A673 (cell line): Measurements from ENCODE around the gene PUS10. TPM values are rescaled to one million over a fixed set of nuclear protein-coding genes. Genes with fewer than 3 reads are reported as not detected.

Experiments used
- BruUV-seq: library from RNA; stranded (reverse); fragments of 400-500 nt; replicated peaks from 2 replicates; lab custom pipeline; 2021; lab: Mats Ljungman, UMichigan
- CTCF ChIA-PET: fragments of 300-600 bp; sonication (Branson Sonifier 250); formaldehyde crosslinking; loops from one replicate; lab custom pipeline; 2022; ENCODE audit warnings: antibody characterized with exemption; lab: Charles Lee
- POLR2A ChIA-PET: fragments of 300-600 bp; sonication (Branson Sonifier 250); formaldehyde crosslinking; loops from one replicate; lab custom pipeline; 2022; ENCODE audit warnings: antibody characterized with exemption; ENCODE audit not compliant: low non-redundant PET; lab: Charles Lee
- DNase-seq: peaks from one replicate; pipeline ENCODE4 v3.0.0-alpha.2; 2015; ENCODE audit warnings: low spot score
- H3K27ac ChIP-seq: fragments of 200-600 bp; sonication (generic); 2 replicates; pipeline ENCODE4 v1.5.1; 2016; ENCODE audit warnings: mixed run types, low read depth, mild to moderate bottlenecking, mixed read lengths, antibody characterized with exemption, low read length; ENCODE audit not compliant: poor library complexity, severe bottlenecking
- H3K27me3 ChIP-seq: fragments of 200-600 bp; sonication (generic); replicated peaks from 2 replicates; pipeline ENCODE4 v1.6.1; 2017; ENCODE audit warnings: mixed run types, low read depth, mild to moderate bottlenecking, mixed read lengths, antibody characterized with exemption, low read length; ENCODE audit not compliant: insufficient read depth, poor library complexity
- H3K36me3 ChIP-seq: fragments of 200-600 bp; sonication (generic); 2 replicates; pipeline ENCODE4 v1.6.1; 2016; ENCODE audit warnings: mixed run types, mild to moderate bottlenecking, mixed read lengths, antibody characterized with exemption, low read length; ENCODE audit not compliant: insufficient read depth, poor library complexity, severe bottlenecking
- H3K4me1 ChIP-seq: fragments of 200-600 bp; sonication (generic); 2 replicates; pipeline ENCODE4 v1.6.1; 2017; ENCODE audit warnings: mixed run types, mild to moderate bottlenecking, mixed read lengths, antibody characterized with exemption, low read length; ENCODE audit not compliant: insufficient read depth, poor library complexity, severe bottlenecking
- H3K4me3 ChIP-seq: fragments of 200-600 bp; sonication (generic); 2 replicates; pipeline ENCODE4 v1.5.1; 2016; ENCODE audit warnings: low read depth, mixed run types, mild to moderate bottlenecking, mixed read lengths, low read length; ENCODE audit not compliant: poor library complexity, severe bottlenecking
- H3K9me3 ChIP-seq: fragments of 200-600 bp; sonication (generic); 2 replicates; pipeline ENCODE4 v1.6.1; 2016; ENCODE audit warnings: mixed run types, low read depth, mild to moderate bottlenecking, mixed read lengths, antibody characterized with exemption, low read length; ENCODE audit not compliant: poor library complexity, severe bottlenecking
- EZH2 ChIP-seq: fragments of 200-600 bp; sonication (generic); IDR thresholded peaks from 2 replicates; pipeline ENCODE4 v1.6.1; 2017; ENCODE audit warnings: borderline replicate concordance, low read depth, mild to moderate bottlenecking, mixed read lengths, antibody characterized with exemption, low read length; ENCODE audit not compliant: poor library complexity, severe bottlenecking
- intact Hi-C: fragments of 100-400 bp; cut with micrococcal nuclease; formaldehyde crosslinking; loops from one replicate; pipeline ENCODE4 v1.10.0; 2022; ENCODE audit not compliant: unreplicated experiment
- total RNA-seq: library from RNA; stranded (reverse); gene quantifications from 2 replicates; pipeline ENCODE4 v1.2.3, GENCODE V29; 2021
- TF ChIP-seq, protein P1 (sequence below): fragments of 300-800, 200-600 bp; sonication (generic); conservative IDR thresholded peaks from 2 replicates; pipeline ENCODE4 v1.5.1; 2017; ENCODE audit warnings: low read depth, mild to moderate bottlenecking, antibody characterized with exemption, low read length, moderate library complexity, mixed read lengths

The PUS10 gene
- total RNA-seq, 1 experiment from 2014 or later, result 4.2 TPM

DNA sequence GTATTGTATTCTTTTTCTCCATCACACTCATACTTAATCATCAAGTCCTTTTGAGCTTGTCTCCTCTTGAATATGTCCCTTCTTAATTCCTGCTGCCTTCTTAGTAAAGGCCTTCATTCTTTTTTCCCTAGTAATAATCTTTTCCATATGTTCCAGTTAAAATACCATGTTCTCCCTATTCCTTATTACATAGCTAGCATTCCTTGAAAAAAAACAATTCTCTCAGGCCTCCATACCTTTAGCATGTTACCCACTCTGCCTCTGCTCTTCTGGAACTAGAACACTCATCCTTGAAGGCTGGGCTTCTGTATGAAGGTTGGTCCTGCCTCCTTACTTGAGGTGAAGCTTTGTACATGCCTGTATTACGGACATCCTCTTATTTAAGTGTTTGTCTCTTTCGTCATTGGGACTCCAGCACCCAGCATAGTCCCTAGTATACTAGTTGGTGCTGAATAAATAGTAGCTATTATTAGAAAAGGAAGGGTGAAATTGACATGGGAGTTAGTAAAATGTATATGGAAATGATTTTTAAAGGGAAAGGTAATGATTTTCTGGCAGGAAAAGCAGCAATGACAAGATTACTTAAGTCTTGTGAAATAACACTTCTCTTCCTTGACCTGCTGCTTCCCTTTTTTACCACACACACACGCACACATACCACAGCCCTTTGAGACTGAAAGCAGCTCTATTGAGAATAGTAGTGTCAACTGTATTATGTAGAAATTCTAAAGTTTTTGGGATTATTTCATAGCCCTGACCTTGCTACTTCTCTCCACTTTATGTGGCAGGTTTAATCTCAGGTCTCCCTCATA, 91.1 kb downstream of the PUS10 start:
- CTCF ChIA-PET, result interaction anchor here (0.6 kb wide), 1 partner anchor 254 kb away, joined by 9 read pairs; no protein-coding TSS in a partner anchor
- Histone ChIP-seq H3K36me3 (peaks cover 23% of the 10 kb centered on the region), H3K4me1 (peaks cover 6% of the 10 kb centered on the region), H3K4me3 (no peak overlapping the region), H3K27me3 (no peaks in the 10 kb centered on the region), H3K9me3 (no peaks in the 10 kb centered on the region), H3K27ac (no peak overlapping the region)
- no peak for DNase-seq
- no TSS peak for BruUV-seq
- intact Hi-C loops, result no loop called here
- TF ChIP-seq, protein P1, sequence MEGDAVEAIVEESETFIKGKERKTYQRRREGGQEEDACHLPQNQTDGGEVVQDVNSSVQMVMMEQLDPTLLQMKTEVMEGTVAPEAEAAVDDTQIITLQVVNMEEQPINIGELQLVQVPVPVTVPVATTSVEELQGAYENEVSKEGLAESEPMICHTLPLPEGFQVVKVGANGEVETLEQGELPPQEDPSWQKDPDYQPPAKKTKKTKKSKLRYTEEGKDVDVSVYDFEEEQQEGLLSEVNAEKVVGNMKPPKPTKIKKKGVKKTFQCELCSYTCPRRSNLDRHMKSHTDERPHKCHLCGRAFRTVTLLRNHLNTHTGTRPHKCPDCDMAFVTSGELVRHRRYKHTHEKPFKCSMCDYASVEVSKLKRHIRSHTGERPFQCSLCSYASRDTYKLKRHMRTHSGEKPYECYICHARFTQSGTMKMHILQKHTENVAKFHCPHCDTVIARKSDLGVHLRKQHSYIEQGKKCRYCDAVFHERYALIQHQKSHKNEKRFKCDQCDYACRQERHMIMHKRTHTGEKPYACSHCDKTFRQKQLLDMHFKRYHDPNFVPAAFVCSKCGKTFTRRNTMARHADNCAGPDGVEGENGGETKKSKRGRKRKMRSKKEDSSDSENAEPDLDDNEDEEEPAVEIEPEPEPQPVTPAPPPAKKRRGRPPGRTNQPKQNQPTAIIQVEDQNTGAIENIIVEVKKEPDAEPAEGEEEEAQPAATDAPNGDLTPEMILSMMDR, result no peak
- no peak for TF ChIP-seq EZH2
- POLR2A ChIA-PET, result no interaction called here

DNA sequence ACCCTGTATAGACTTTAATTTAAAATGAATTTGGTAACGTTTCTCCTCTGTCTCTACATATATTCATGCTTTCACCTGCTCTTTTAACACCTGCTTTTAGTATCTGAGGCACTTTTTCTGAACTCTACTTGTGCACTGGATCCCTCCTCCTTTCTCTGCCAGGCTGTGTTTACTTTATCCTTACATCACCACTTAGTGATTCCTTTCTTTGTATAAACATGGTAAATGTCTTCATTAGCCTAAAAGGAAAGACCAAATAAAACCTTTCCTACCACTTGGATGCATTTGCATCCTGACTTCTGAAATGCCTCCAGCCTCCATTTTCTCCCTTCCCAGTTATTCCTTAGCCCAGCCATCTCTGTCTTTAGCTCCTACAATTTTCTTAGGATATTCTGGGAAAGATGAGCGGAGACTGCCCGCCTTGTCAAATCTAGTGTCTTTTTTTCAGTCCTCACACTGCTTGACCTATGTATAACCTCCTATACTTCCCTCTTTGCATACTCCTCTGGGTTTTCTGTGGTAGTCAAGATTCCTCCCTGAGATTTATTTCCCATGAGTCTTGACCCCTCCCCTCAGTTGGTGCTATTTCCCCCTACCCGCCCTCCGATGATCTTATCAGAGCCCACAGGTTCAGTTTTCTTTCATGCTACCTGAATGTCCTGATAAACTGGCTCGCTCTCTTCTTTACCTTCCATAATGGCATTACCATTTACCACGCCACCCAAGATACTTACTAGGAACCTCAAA, 91.9 kb downstream of the PUS10 start:
- intact Hi-C loops, result no loop called here
- ChIA-PET CTCF (no interaction called here), POLR2A (no interaction called here)
- Histone ChIP-seq H3K27ac (no peak overlapping the region), H3K9me3 (no peaks in the 10 kb centered on the region), H3K4me3 (no peak overlapping the region), H3K36me3 (peaks cover 23% of the 10 kb centered on the region), H3K27me3 (no peaks in the 10 kb centered on the region), H3K4me1 (peaks cover 6% of the 10 kb centered on the region)
- DNase-seq, result no peak
- BruUV-seq, result no TSS peak
- no peak for TF ChIP-seq EZH2
- TF ChIP-seq, protein P1, result no peak

DNA sequence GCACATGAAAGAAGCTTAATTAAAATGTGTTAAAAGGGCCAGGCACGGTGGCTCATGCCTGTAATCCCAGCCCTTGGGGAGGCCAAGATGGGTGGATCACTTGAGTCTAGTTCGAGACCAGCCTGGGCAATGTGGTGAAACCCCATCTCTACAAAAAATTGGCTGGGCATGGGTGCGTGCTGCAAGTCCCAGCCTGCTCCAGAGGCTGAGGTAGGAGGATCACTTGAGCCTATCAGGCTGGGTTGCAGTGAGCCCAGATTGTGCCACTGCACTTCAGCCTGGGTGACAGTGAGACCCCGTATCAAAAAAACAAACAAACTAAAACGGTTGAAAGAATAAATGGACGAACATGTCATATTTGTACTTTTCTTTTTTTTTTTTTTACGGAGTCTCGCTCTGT, 110.7 kb downstream of the PUS10 start:
- TF ChIP-seq EZH2, result no peak
- TF ChIP-seq, protein P1, result no peak
- Histone ChIP-seq H3K9me3 (no peaks in the 10 kb centered on the region), H3K27me3 (no peaks in the 10 kb centered on the region), H3K27ac (no peak overlapping the region), H3K36me3 (peaks cover 2% of the 10 kb centered on the region), H3K4me1 (no peaks in the 10 kb centered on the region), H3K4me3 (no peak overlapping the region)
- no TSS peak for BruUV-seq
- CTCF ChIA-PET, result no interaction called here
- DNase-seq, result no peak
- intact Hi-C loops, result no loop called here
- POLR2A ChIA-PET, result no interaction called here
